Large intestine (tissue), 3 donors: ENCODE measurements around the gene MAP2K5. TPM values are rescaled to one million over a fixed set of nuclear protein-coding genes. Genes with fewer than 3 reads are reported as not detected.

Experiments
- DNase-seq, 2 donors: peaks; one replicate each; pipeline versions ENCODE4 v3.0.0 to v3.0.0-alpha.2; 2013
- H3K27ac ChIP-seq: one replicate; pipeline ENCODE4 v1.5.1; 2013; ENCODE audit warnings: low read length
- H3K27me3 ChIP-seq: 2 replicates; pipeline ENCODE4 v1.6.1; 2013; ENCODE audit warnings: low read length; ENCODE audit not compliant: control insufficient read depth, insufficient read depth
- H3K36me3 ChIP-seq: 2 replicates; pipeline ENCODE4 v1.6.1; 2013; ENCODE audit warnings: low read length; ENCODE audit not compliant: control insufficient read depth, insufficient read depth
- H3K4me1 ChIP-seq: one replicate; pipeline ENCODE4 v1.6.1; 2013; ENCODE audit warnings: low read length; ENCODE audit not compliant: control insufficient read depth, insufficient read depth
- H3K4me3 ChIP-seq: one replicate; pipeline ENCODE4 v1.5.1; 2013; ENCODE audit warnings: low read length
- H3K9me3 ChIP-seq: one replicate; pipeline ENCODE4 v1.6.1; 2013; ENCODE audit warnings: mild to moderate bottlenecking, low read depth, low read length, moderate library complexity; ENCODE audit not compliant: control insufficient read depth
- WGBS: methylation state at CpG from one replicate; pipeline ENCODE4 v1.1.5; 2013; ENCODE audit warnings: low lambda C conversion rate; ENCODE audit not compliant: insufficient coverage; 5-methylcytosine and 5-hydroxymethylcytosine counted together
- polyA plus RNA-seq: library from polyadenylated mRNA; unstranded; fragments of 120-200 nt; gene quantifications from one replicate; pipeline ENCODE4 v1.2.1, GENCODE V29; 2013

MAP2K5 gene
- polyA plus RNA-seq, 1 donor: 13.7 TPM

DNA sequence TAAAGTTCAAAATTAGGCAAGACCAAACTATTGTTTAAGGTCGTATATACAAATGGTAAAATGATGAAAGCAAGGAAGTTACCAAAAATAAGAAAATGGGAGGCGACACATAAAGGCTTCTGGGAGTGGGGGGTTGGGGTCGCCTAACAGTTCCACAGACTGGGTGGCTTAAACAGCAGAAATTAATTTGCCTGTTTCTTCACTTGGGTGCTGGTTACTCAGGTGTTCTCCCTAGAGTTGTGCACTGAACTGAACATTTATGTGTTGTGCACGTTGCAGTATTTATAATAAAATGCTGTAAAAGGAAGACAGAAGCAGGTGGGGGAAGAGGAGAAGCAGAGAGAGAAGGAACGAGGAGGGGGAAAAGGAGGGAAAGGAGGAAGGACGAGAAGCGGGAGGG is 307.8 kb downstream of the MAP2K5 start:
- H3K4me3 ChIP-seq: no peak overlapping the region
- peaks cover 6% of the 10 kb centered on the region for H3K4me1 ChIP-seq
- H3K27me3 ChIP-seq: no peaks in the 10 kb centered on the region
- H3K9me3 ChIP-seq: no peaks in the 10 kb centered on the region
- 77% methylated on average over 5 of the region's 7 CpGs for WGBS
- DNase-seq: no peak
- H3K36me3 ChIP-seq: no peaks in the 10 kb centered on the region
- no peak overlapping the region for H3K27ac ChIP-seq

- no peak for DNase-seq
- Histone ChIP-seq H3K27me3 (no peaks in the 10 kb centered on the region), H3K4me3 (no peak overlapping the region), H3K4me1 (peaks cover 6% of the 10 kb centered on the region), H3K9me3 (no peaks in the 10 kb centered on the region), H3K27ac (no peak overlapping the region), H3K36me3 (no peaks in the 10 kb centered on the region)
- WGBS: no CpG with 5 or more reads among the region's 4 CpGs
Observed at GRCh38 chr15:67850994-67851571, 308.6 kb downstream of the MAP2K5 start.

- no peak for DNase-seq
- no CpG with 5 or more reads among the region's 3 CpGs for WGBS
- H3K27ac ChIP-seq: no peak overlapping the region
- no peaks in the 10 kb centered on the region for H3K27me3 ChIP-seq
- H3K36me3 ChIP-seq: no peaks in the 10 kb centered on the region
- no peak overlapping the region for H3K4me3 ChIP-seq
- peaks cover 6% of the 10 kb centered on the region for H3K4me1 ChIP-seq
- H3K9me3 ChIP-seq: no peaks in the 10 kb centered on the region
Observed at GRCh38 chr15:67852418-67852817, 309.9 kb downstream of the MAP2K5 start.

DNA sequence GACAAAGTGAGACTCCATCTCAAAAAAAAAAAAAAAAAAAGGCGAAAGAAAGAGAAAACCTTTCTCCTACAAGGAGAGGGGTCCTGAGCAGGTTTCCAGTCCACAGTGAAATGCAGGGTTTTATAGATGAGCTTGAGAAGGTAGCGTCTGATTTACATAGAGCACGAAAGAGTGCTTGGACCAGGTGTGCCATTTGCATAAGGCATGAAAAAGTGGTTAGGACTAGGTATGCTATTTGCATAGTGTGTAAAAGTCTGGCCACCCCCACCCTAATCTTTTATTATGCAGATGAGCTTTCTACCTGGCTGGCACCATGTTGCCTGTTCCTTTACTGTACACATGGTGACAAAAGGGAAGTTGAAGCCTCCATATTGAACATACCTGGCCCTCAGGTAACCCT is 311.0 kb downstream of the MAP2K5 start:
- WGBS: no CpG with 5 or more reads among the region's 3 CpGs
- H3K27me3 ChIP-seq: no peaks in the 10 kb centered on the region
- DNase-seq: no peak

GRCh38 chr15:67854358-67854757 is 311.9 kb downstream of the MAP2K5 start:
- Histone ChIP-seq H3K4me3 (no peak overlapping the region), H3K4me1 (peaks cover 6% of the 10 kb centered on the region), H3K36me3 (no peaks in the 10 kb centered on the region), H3K27ac (peak overlapping the region; percentile 18), H3K27me3 (no peaks in the 10 kb centered on the region), H3K9me3 (no peaks in the 10 kb centered on the region)
- DNase-seq: peak in 1 of 2 donors; percentile 46
- no CpG with 5 or more reads among the region's 1 CpG for WGBS

More for the DNA sequence above, 311.0 kb downstream of the MAP2K5 start:
- Histone ChIP-seq H3K9me3 (no peaks in the 10 kb centered on the region), H3K4me1 (peaks cover 6% of the 10 kb centered on the region), H3K4me3 (no peak overlapping the region), H3K36me3 (no peaks in the 10 kb centered on the region), H3K27ac (no peak overlapping the region)

DNA sequence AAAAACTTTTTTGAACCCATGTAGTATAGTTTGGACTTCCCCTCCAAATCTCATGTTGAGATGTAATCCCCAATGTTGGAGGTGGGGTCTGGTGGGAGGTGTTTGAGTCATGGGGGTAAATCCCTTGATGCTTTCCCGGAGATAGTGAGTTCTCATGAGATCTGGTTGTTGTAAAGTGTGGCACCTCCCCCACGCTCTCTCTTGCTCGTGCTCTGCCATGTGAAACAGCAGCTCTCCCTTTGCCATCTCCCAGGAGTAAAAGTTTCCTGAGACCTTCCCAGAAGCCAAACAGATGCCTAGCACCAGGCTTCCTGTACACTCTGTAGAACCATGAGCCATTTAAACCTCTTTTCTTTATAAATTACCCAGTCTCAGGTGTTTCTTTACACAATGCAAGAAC is 313.3 kb downstream of the MAP2K5 start:
- Histone ChIP-seq H3K4me1 (peaks cover 6% of the 10 kb centered on the region), H3K27me3 (no peaks in the 10 kb centered on the region), H3K9me3 (no peaks in the 10 kb centered on the region), H3K4me3 (no peak overlapping the region), H3K36me3 (no peaks in the 10 kb centered on the region), H3K27ac (no peak overlapping the region)
- WGBS: 100% methylated on average over 2 of the region's 3 CpGs
- DNase-seq: no peak

Other genes starting within 250 kb of the MAP2K5 start
- 4.9 TPM for gene C15orf61, start 21.6 kb upstream of the MAP2K5 start, polyA plus RNA-seq